Measurements from ENCODE around the gene ZBP1. TPM values are rescaled to one million over a fixed set of nuclear protein-coding genes. Genes with fewer than 3 reads are reported as not detected.

ZBP1 gene
- total RNA-seq, 2 donors from 2014 or later: 4.1 to 6.1 TPM

GRCh38 chr20:57649617-57650015 lies 29.4 kb upstream of the ZBP1 start:
- no peak for DNase-seq (ENCODE audit: low spot score)
- TF ChIP-seq CTCF (IDR thresholded peaks at IDR 0.05): no peak

GRCh38 chr20:57648878-57649616 lies 28.8 kb upstream of the ZBP1 start:
- no peak overlapping the region for H3K27ac ChIP-seq
- no peak for DNase-seq (ENCODE audit: low spot score)
- no peak overlapping the region for H3K4me3 ChIP-seq
- ATAC-seq (ENCODE audit: insufficient number of reproducible peaks, low FRiP score, low read depth): no peak
- H3K27me3 ChIP-seq (replicated peaks; ENCODE audit: insufficient read depth): no peaks in the 10 kb centered on the region
- peaks cover 25% of the 10 kb centered on the region for H3K36me3 ChIP-seq
- no peak for TF ChIP-seq CTCF (IDR thresholded peaks at IDR 0.05)
- H3K9me3 ChIP-seq: peaks cover 8% of the 10 kb centered on the region
- no peaks in the 10 kb centered on the region for H3K4me1 ChIP-seq (ENCODE audit: control insufficient read depth in 1 of 2, low read depth in 2 of 2)

More at GRCh38 chr20:57649617-57650015, 29.4 kb upstream of the ZBP1 start:
- H3K27ac ChIP-seq: no peak overlapping the region
- no peaks in the 10 kb centered on the region for H3K27me3 ChIP-seq (replicated peaks; ENCODE audit: insufficient read depth)
- ATAC-seq (ENCODE audit: insufficient number of reproducible peaks, low FRiP score, low read depth): no peak
- H3K4me3 ChIP-seq: no peak overlapping the region
- peaks cover 7% of the 10 kb centered on the region for H3K9me3 ChIP-seq
- peaks cover 25% of the 10 kb centered on the region for H3K36me3 ChIP-seq
- H3K4me1 ChIP-seq (ENCODE audit: control insufficient read depth in 1 of 2, low read depth in 2 of 2): peaks cover 0 to 3% of the 10 kb centered on the region in 2 donors

GRCh38 chr20:57647933-57648785 lies 27.9 kb upstream of the ZBP1 start:
- Histone ChIP-seq H3K9me3 (peaks cover 8% of the 10 kb centered on the region), H3K36me3 (peaks cover 17% of the 10 kb centered on the region), H3K4me1 (ENCODE audit: control insufficient read depth in 1 of 2, low read depth in 2 of 2) (no peaks in the 10 kb centered on the region), H3K27ac (no peak overlapping the region), H3K27me3 (replicated peaks; ENCODE audit: insufficient read depth) (no peaks in the 10 kb centered on the region), H3K4me3 (no peak overlapping the region)
- ATAC-seq (ENCODE audit: insufficient number of reproducible peaks, low FRiP score, low read depth): no peak
- DNase-seq (ENCODE audit: low spot score): no peak
- no peak for TF ChIP-seq CTCF (IDR thresholded peaks at IDR 0.05)

- TF ChIP-seq CTCF (IDR thresholded peaks at IDR 0.05): no peak
- peaks cover 8% of the 10 kb centered on the region for H3K9me3 ChIP-seq
- ATAC-seq (ENCODE audit: insufficient number of reproducible peaks, low FRiP score, low read depth) (no peak), DNase-seq (ENCODE audit: low spot score) (no peak)
- no peaks in the 10 kb centered on the region for H3K4me1 ChIP-seq (ENCODE audit: control insufficient read depth in 1 of 2, low read depth in 2 of 2)
- H3K27me3 ChIP-seq (replicated peaks; ENCODE audit: insufficient read depth): no peaks in the 10 kb centered on the region
- no peak overlapping the region for H3K27ac ChIP-seq
- H3K4me3 ChIP-seq: no peak overlapping the region
- peaks cover 13% of the 10 kb centered on the region for H3K36me3 ChIP-seq
Measured at GRCh38 chr20:57647006-57647932, 27.0 kb upstream of the ZBP1 start.
